ENCODE results near the gene NEURL1. TPM values are rescaled to one million over a fixed set of nuclear protein-coding genes. Genes with fewer than 3 reads are reported as not detected.
A peak's percentile ranks its signal among the peaks of the same experiment; 100 is the strongest.

Gene NEURL1
- total and polyA plus RNA-seq, 2 donors (not counting 1 experiment from before 2014, with no cell fraction given) = 0.30 to 0.57 TPM

GRCh38 chr10:103555712-103556111 is 62.2 kb downstream of the NEURL1 start:
- H3K4me3 ChIP-seq (ENCODE audit: control extremely low read depth in 1 of 5, extremely low read depth in 1 of 5, insufficient read depth in 1 of 5, low read depth in 2 of 5, low read length in 4 of 5) = no peak overlapping the region
- peaks cover 0 to 35% (median 19%) of the 10 kb centered on the region in 4 experiments for H3K27me3 ChIP-seq (replicated peaks in 1 of 4; ENCODE audit: control extremely low read depth in 1 of 4, control insufficient read depth in 3 of 4, insufficient read depth in 4 of 4, low read length in 3 of 4)
- peaks cover 5 to 8% of the 10 kb centered on the region in 2 donors for H3K4me1 ChIP-seq (ENCODE audit: control insufficient read depth in 2 of 2, insufficient read depth in 2 of 2, low read length in 2 of 2)
- Mint-ChIP-seq H3K9me3 (ENCODE audit: insufficient read depth) (no peaks in the 10 kb centered on the region), H3K27me3 (peaks cover 47% of the 10 kb centered on the region), H3K4me3 (peak overlapping the region; percentile 59), H3K4me1 (peaks cover 12% of the 10 kb centered on the region), H3K27ac (no peak overlapping the region)
- intact Hi-C loops (cut with micrococcal nuclease) = no loop called here
- H3K79me2 ChIP-seq (ENCODE audit: control insufficient read depth, insufficient read depth, low read length) = no peaks in the 10 kb centered on the region
- peak overlapping the region; percentile 69 for H3K4me2 ChIP-seq (replicated peaks; ENCODE audit: low read depth, low read length, poor library complexity, severe bottlenecking)
- no peak overlapping the region for H2AFZ ChIP-seq (ENCODE audit: insufficient read depth, low read depth, low read length, poor library complexity, severe bottlenecking)
- ChIA-PET CTCF (no interaction called here), POLR2A (no interaction called here)
- TF ChIP-seq CTCF (IDR thresholded peaks at IDR 0.05) = no peak
- no peak for TF ChIP-seq EZH2 (IDR thresholded peaks at IDR 0.05; ENCODE audit: borderline replicate concordance, insufficient read depth, low read depth, low read length, poor library complexity, severe bottlenecking)
- no peaks in the 10 kb centered on the region for H3K36me3 ChIP-seq (replicated peaks in 1 of 2; ENCODE audit: control extremely low read depth in 1 of 2, control insufficient read depth in 1 of 2, extremely low read depth in 1 of 2, insufficient read depth in 2 of 2, low read length in 1 of 2)
- no peak overlapping the region for H3K27ac ChIP-seq (ENCODE audit: low read length in 2 of 2)
- ATAC-seq (ENCODE audit: low read depth) (no peak), DNase-seq (no peak)
- H3K9ac ChIP-seq (ENCODE audit: low read length) = no peak overlapping the region
- H4K20me1 ChIP-seq (ENCODE audit: control insufficient read depth, insufficient read depth, low read length, poor library complexity, severe bottlenecking) = no peaks in the 10 kb centered on the region
- 85% methylated on average over 10 of the region's 11 CpGs for WGBS (ENCODE audit: insufficient coverage)
- H3K9me3 ChIP-seq (ENCODE audit: control extremely low read depth in 1 of 3, control insufficient read depth in 2 of 3, insufficient read depth in 1 of 3, low read length in 2 of 3) = peaks cover 0 to 4% (median 0%) of the 10 kb centered on the region in 3 donors

- H3K9me3 Mint-ChIP-seq (ENCODE audit: insufficient read depth) = no peaks in the 10 kb centered on the region
- 89% methylated on average over 11 of the region's 12 CpGs for WGBS (ENCODE audit: insufficient coverage)
- H3K27me3 ChIP-seq (replicated peaks in 1 of 4; ENCODE audit: control extremely low read depth in 1 of 4, control insufficient read depth in 3 of 4, insufficient read depth in 4 of 4, low read length in 3 of 4) = peaks cover 0 to 35% (median 19%) of the 10 kb centered on the region in 4 experiments
- peaks cover 5 to 8% of the 10 kb centered on the region in 2 donors for H3K4me1 ChIP-seq (ENCODE audit: control insufficient read depth in 2 of 2, insufficient read depth in 2 of 2, low read length in 2 of 2)
- no peaks in the 10 kb centered on the region for H3K36me3 ChIP-seq (replicated peaks in 1 of 2; ENCODE audit: control extremely low read depth in 1 of 2, control insufficient read depth in 1 of 2, extremely low read depth in 1 of 2, insufficient read depth in 2 of 2, low read length in 1 of 2)
- H3K4me3 ChIP-seq (ENCODE audit: control extremely low read depth in 1 of 5, extremely low read depth in 1 of 5, insufficient read depth in 1 of 5, low read depth in 2 of 5, low read length in 4 of 5) = no peak overlapping the region
- H3K4me3 Mint-ChIP-seq = no peak overlapping the region
- no peak for TF ChIP-seq CTCF (IDR thresholded peaks at IDR 0.05)
- CTCF ChIA-PET = no interaction called here
- DNase-seq = no peak
- no peak overlapping the region for H2AFZ ChIP-seq (ENCODE audit: insufficient read depth, low read depth, low read length, poor library complexity, severe bottlenecking)
- H3K9me3 ChIP-seq (ENCODE audit: control extremely low read depth in 1 of 3, control insufficient read depth in 2 of 3, insufficient read depth in 1 of 3, low read length in 2 of 3) = peaks cover 0 to 11% (median 3%) of the 10 kb centered on the region in 3 donors
- no peak overlapping the region for H3K27ac Mint-ChIP-seq
- ATAC-seq (ENCODE audit: low read depth) = no peak
- H3K27ac ChIP-seq (ENCODE audit: low read length in 2 of 2) = no peak overlapping the region
- H3K9ac ChIP-seq (ENCODE audit: low read length) = no peak overlapping the region
- intact Hi-C loops (cut with micrococcal nuclease) = no loop called here
- H3K4me2 ChIP-seq (replicated peaks; ENCODE audit: low read depth, low read length, poor library complexity, severe bottlenecking) = no peak overlapping the region
- peaks cover 47% of the 10 kb centered on the region for H3K27me3 Mint-ChIP-seq
- no peaks in the 10 kb centered on the region for H3K79me2 ChIP-seq (ENCODE audit: control insufficient read depth, insufficient read depth, low read length)
- no peaks in the 10 kb centered on the region for H4K20me1 ChIP-seq (ENCODE audit: control insufficient read depth, insufficient read depth, low read length, poor library complexity, severe bottlenecking)
- peaks cover 12% of the 10 kb centered on the region for H3K4me1 Mint-ChIP-seq
- POLR2A ChIA-PET = no interaction called here
Observed at GRCh38 chr10:103556383-103557007, 63.0 kb downstream of the NEURL1 start.
